Endothelial cell (in vitro differentiated cells): ENCODE measurements around the gene CDCA8. TPM values are rescaled to one million over a fixed set of nuclear protein-coding genes. Genes with fewer than 3 reads are reported as not detected.
"Not testable (repeated sequence)": the region's sequence is repeated elsewhere in the genome, so short reads cannot be mapped to it uniquely, and the experiment has no call there.

Experiments
- DNase-seq: peaks from one replicate; pipeline ENCODE4 v3.0.0; 2021; ENCODE audit warnings: low spot score
- H3K27ac Mint-ChIP-seq: one replicate; pipeline ENCODE4 v1.8.0; 2021; ENCODE audit warnings: mixed read lengths, inconsistent platforms; ENCODE audit not compliant: unreplicated experiment
- H3K27me3 Mint-ChIP-seq: one replicate; pipeline ENCODE4 v1.8.0; 2021; ENCODE audit warnings: mild to moderate bottlenecking, moderate library complexity, mixed read lengths, inconsistent platforms; ENCODE audit not compliant: unreplicated experiment
- H3K36me3 Mint-ChIP-seq: one replicate; pipeline ENCODE4 v1.8.0; 2021; ENCODE audit warnings: mild to moderate bottlenecking, low read depth, mixed read lengths, inconsistent platforms; ENCODE audit not compliant: unreplicated experiment
- H3K4me1 Mint-ChIP-seq: one replicate; pipeline ENCODE4 v1.8.0; 2021; ENCODE audit warnings: mild to moderate bottlenecking, mixed read lengths, inconsistent platforms; ENCODE audit not compliant: unreplicated experiment
- H3K4me3 Mint-ChIP-seq: one replicate; pipeline ENCODE4 v1.8.0; 2021; ENCODE audit warnings: mild to moderate bottlenecking, mixed read lengths, inconsistent platforms; ENCODE audit not compliant: unreplicated experiment
- H3K9me3 Mint-ChIP-seq: one replicate; pipeline ENCODE4 v1.8.0; 2021; ENCODE audit warnings: mixed read lengths, inconsistent platforms; ENCODE audit not compliant: unreplicated experiment
- total RNA-seq: library from RNA; stranded (reverse); fragmentation: NEBNext Ultra II Directional; extraction: Animal tissue kit (Norgen Biotek cat#: 25700); gene quantifications from one replicate; pipeline ENCODE4 v1.2.1, GENCODE V29; 2021; ENCODE audit not compliant: unreplicated experiment
- TF ChIP-seq, protein P1 (sequence below): fragments of 200-600 bp; sonication (generic); IDR thresholded peaks from one replicate; pipeline ENCODE4 v1.5.0; 2021; ENCODE audit warnings: antibody characterized with exemption; ENCODE audit not compliant: unreplicated experiment

CDCA8 gene
- total RNA-seq, 1 donor from 2014 or later = 7.8 TPM

GRCh38 chr1:37680933-37681332 lies 11.4 kb upstream of the CDCA8 start:
- H3K36me3 Mint-ChIP-seq = peaks cover 21% of the 10 kb centered on the region
- H3K9me3 Mint-ChIP-seq = no peaks in the 10 kb centered on the region
- peaks cover 5% of the 10 kb centered on the region for H3K4me1 Mint-ChIP-seq
- peaks cover 3% of the 10 kb centered on the region for H3K27me3 Mint-ChIP-seq
- DNase-seq = no peak
- no peak overlapping the region for H3K27ac Mint-ChIP-seq
- TF ChIP-seq, protein P1, sequence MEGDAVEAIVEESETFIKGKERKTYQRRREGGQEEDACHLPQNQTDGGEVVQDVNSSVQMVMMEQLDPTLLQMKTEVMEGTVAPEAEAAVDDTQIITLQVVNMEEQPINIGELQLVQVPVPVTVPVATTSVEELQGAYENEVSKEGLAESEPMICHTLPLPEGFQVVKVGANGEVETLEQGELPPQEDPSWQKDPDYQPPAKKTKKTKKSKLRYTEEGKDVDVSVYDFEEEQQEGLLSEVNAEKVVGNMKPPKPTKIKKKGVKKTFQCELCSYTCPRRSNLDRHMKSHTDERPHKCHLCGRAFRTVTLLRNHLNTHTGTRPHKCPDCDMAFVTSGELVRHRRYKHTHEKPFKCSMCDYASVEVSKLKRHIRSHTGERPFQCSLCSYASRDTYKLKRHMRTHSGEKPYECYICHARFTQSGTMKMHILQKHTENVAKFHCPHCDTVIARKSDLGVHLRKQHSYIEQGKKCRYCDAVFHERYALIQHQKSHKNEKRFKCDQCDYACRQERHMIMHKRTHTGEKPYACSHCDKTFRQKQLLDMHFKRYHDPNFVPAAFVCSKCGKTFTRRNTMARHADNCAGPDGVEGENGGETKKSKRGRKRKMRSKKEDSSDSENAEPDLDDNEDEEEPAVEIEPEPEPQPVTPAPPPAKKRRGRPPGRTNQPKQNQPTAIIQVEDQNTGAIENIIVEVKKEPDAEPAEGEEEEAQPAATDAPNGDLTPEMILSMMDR = no peak
- no peak overlapping the region for H3K4me3 Mint-ChIP-seq

- peaks cover 5% of the 10 kb centered on the region for H3K4me1 Mint-ChIP-seq
- H3K27ac Mint-ChIP-seq = peak overlapping the region; percentile 16
- TF ChIP-seq, protein P1 = peak; percentile 98
These were observed 9.9 kb upstream of the CDCA8 start for GRCh38 chr1:37682334-37682987.

DNA sequence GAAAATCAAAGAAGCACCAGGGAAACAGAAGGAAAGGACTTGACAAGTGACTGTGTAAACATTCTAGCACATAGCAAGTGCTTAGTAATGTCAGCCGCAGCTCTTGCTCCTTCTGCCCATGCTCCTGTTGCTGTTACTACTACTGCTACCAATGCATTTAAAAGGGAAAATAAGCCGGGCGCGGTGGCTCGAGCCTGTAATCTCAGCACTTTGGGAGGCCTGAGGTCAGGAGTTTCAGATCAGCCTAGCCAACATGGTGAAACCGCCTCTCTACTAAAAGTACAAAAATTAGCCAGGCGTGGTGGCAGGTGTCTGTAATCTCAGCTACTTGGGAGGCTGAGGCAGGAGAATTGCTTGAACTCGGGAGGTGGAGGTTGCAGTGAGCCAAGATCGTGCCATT lies 8.1 kb upstream of the CDCA8 start:
- H3K4me3 Mint-ChIP-seq, H3K4me1 Mint-ChIP-seq, H3K9me3 Mint-ChIP-seq, DNase-seq, H3K27me3 Mint-ChIP-seq, H3K27ac Mint-ChIP-seq: not testable (repeated sequence)
- peaks cover 28% of the 10 kb centered on the region for H3K36me3 Mint-ChIP-seq

More at GRCh38 chr1:37682334-37682987, 9.9 kb upstream of the CDCA8 start:
- peak; percentile 73 for DNase-seq
- Mint-ChIP-seq H3K36me3 (peaks cover 25% of the 10 kb centered on the region), H3K4me3 (no peak overlapping the region), H3K9me3 (no peaks in the 10 kb centered on the region), H3K27me3 (peaks cover 1% of the 10 kb centered on the region)

GRCh38 chr1:37685722-37686121 lies 6.6 kb upstream of the CDCA8 start:
- no peak for DNase-seq
- no peak overlapping the region for H3K27ac Mint-ChIP-seq
- TF ChIP-seq, protein P1 = no peak
- H3K36me3 Mint-ChIP-seq = peaks cover 27% of the 10 kb centered on the region
- H3K27me3 Mint-ChIP-seq = peaks cover 5% of the 10 kb centered on the region
- no peaks in the 10 kb centered on the region for H3K9me3 Mint-ChIP-seq
- H3K4me1 Mint-ChIP-seq = peaks cover 17% of the 10 kb centered on the region
- H3K4me3 Mint-ChIP-seq = peak overlapping the region; percentile 1

DNA sequence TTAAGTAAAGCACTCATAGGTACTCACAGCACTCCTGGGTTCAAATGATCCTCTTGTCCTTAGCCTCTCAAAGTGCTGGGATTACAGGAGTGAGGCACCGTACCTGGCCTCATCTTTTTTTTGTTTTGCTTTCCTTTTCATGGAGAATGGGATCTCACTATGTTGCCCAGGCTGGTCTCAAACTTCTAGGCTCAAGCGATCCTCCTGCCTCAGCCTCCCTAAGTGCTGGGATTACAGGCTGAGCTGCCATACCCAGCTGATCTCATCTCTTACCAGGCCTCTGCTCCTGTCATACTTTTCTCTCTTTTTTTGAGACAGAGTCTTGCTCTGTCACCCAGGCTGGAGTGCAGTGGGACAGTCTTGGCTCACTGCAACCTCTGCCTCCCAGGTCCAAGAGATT lies 4.6 kb upstream of the CDCA8 start:
- not testable (repeated sequence) for H3K27me3 Mint-ChIP-seq, DNase-seq, H3K27ac Mint-ChIP-seq, H3K9me3 Mint-ChIP-seq, H3K4me3 Mint-ChIP-seq
- Mint-ChIP-seq H3K4me1 (peaks cover 22% of the 10 kb centered on the region), H3K36me3 (peaks cover 23% of the 10 kb centered on the region)

DNA sequence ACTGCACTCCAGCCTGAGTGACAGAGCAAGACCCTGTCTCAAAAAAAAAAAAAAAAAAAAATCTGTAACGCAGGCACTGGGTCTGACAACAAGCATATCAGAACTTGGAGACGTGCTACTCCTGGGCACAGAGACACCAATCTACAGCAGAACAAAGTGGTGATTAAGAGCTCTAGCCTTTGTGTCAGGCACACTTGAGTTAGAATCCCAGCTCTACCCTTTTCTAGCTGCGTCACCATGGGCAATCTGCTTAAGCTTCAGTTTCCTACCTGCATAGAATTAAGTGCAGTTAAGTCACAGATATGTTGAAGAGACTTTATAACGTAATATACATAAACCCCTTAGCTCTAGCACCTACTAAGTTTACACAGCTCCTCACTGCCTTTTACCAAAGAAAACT lies 3.4 kb upstream of the CDCA8 start:
- no peak for DNase-seq
- TF ChIP-seq, protein P1 = no peak

More for the DNA sequence above, 3.4 kb upstream of the CDCA8 start:
- Mint-ChIP-seq H3K36me3 (peaks cover 18% of the 10 kb centered on the region), H3K4me3 (peak overlapping the region; percentile 96), H3K4me1 (peaks cover 18% of the 10 kb centered on the region), H3K9me3 (no peaks in the 10 kb centered on the region), H3K27me3 (peaks cover 9% of the 10 kb centered on the region), H3K27ac (peak overlapping the region; percentile 76)
